ENCODE measurements around the gene AK8.

AK8 gene

DNA sequence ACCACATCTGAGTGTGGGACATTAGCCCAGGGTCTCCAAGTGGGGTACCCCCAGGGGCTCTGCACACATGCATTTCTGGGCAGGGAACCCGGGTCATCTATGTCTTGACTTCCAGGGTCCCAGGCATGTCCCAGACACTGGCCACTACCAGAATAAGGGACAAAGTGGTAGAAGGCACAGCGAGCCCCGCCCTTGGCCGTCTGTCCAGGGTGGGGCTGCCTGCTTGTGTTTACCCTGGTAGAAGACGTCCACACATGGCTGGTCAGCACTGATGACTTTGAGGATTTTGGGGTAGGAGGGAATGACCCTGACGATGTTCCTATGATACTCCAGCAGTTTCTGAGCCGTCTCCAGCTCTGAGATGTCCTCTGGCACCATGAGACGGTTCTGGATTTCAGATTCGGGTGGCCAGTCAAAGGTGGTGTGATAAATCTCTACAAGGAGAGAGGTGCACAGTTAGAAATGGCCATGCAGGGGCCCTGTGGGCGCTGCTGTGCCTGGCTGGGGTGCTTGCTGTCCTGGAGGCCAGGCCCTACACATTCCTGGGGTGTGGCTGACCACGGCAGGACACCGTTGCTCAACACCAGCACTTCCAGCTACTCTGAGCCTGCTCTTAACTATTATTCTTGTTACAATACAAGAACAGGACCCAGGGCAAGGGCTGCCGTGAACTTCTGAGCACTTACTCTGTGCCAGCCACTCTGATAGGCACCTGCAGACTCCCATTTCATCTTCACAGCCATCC is 51.3 kb downstream of the AK8 start:
- DNase-seq (ENCODE audit: low read depth in 2 of 2) = no peak

DNA sequence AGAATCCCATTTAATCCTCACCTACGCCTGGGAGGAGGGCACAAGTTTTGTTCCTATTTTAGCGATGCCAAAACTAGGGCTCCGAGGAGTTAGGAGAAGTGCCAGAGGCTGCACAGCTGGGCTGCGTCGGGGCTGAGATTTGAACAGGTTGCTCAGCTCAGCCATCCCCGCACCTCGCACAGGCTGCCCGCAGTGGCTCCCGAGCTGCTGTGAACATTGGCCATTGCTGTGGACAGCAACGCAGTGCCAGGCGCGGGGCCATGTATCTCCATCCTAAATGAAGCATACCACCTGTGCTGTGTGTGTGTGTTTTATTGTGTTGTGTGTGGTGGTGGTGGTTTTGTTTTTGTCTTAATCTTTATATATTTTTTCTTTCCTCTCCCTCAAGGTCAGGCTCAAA is 52.0 kb downstream of the AK8 start:
- no peak for DNase-seq (ENCODE audit: low read depth in 2 of 2)

DNA sequence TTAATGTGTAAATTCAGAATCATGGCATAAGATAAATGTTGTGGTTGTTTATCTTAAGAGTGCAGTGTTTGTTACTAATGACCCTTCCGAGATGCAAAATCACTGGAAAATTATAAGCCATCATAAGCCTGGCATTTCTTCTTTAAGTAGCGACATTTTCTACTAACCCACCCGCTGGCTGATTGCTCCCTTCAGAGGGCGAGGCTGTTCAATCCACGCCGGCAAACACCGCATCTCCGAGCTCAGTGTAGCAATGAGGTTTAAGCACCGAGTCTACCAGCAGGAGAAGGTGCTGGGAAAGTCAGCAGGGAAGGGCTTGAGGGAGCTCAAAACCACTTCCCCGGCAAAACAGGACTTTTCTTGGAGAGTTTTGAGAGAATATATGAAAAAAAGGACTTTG is 52.7 kb downstream of the AK8 start:
- no peak for DNase-seq (ENCODE audit: low read depth in 2 of 2)

DNA sequence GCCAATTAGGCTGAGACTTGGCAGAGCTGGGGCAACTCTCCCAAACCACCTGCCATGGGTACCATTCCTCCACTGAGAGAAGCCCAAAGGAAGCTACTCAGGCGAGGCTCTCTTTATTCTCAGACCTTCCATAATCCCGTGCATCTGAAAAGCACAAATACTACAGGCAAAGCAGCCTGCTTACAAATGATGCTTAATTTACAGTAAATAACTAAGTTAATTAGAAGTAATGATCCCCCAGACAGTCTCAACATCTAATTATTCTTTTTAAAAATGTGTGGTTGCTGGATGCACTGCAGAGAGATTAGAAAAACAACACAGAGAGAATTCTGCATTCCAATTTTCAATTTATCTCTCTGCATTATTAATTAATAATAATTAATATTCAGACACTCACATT is 53.1 kb downstream of the AK8 start:
- no peak for DNase-seq (ENCODE audit: low read depth in 2 of 2)

DNA sequence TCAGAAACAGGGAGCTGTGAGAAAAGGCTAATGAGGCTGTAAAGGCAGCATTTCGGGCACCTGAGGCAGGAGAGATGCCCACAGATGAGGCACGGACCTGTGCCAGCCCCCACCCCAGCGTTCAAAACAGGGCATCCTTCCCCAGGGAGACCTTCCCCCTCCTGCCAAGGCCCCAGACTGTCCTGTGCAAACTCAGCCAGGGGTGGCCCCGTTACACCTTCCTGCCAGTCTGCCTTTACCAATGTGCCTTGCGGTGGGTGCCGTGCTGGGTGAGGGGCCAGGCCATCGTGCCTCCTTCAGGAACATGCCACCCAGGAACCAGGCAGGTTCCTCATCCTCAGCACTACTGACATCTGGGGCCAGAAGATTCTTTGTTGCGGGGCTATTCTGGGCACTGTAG is 53.9 kb downstream of the AK8 start:
- no peak for DNase-seq (ENCODE audit: low read depth in 2 of 2)

DNA sequence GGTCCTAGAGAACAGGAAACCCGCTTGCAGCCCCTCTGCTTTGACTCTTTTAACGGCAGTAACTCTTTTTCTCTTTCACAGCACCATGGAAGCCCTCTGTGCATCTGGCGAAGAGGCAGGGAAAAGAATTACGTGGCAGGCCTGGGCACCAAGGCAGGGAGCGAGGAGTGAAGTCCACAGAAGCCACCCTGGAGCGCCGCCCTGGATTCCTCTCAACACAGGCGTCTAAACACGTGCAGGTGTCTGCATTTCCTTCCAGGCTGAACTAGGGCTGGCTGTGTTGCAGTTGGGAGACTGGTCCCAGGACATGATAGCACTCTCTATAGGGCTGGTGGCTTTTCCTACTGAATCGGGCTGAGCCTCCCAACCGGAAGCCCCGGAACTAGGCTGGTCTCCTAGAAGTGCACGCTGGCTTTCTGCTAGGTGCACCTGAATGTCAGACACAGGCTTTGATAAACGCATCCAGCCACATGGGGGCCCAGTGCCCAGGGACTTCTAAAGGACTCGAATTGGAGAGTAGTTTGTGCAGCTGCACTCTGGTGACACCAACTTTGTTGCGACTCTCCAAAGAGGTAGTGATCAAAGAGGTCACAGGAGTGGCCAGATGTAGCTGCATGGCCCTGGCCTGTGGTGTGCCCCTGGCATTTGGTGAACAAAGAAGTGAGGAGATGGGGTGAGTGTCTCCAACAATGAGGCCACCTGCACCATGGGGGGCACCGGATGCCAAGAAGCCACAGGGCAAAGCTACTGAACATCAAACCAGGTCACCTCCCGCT is 54.5 kb downstream of the AK8 start:
- no peak for DNase-seq (ENCODE audit: low read depth in 2 of 2)

DNA sequence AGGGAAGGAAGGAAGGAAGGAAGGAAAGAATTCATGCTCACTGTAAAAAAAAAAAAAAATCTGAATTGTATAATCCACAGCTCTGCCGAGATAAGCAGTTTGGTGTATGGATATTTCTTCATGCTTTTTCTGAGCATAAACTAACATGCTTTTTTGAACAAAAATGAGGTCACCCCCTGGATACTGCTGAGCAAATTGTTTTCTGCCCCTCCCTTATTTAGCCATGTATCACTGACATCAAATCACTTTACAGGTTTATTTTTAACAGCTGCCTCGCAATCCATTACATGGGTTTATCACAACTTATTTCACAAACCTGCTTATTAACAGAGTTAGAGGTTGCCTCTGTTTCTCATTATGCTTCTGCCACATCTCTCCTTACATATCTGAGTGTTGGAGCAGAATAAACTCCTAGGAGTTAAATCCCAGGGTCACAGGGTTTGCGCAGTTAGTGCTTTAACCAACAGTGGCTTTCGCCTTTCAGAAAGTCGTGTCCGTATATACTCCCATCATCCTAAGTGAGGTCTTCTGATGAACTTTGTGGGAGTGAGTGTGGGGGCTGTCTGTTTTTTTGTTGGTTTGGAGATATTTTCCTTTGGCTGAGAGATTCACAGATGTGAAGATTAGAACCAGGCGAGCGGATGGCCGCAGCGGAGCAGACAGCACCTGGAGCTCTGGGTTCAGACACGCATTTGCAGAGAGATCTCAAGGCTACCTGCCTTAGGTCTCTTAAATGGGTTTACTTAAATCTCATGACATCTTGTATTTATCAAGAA is 57.7 kb downstream of the AK8 start:
- no peak for DNase-seq (ENCODE audit: low read depth in 2 of 2)

DNA sequence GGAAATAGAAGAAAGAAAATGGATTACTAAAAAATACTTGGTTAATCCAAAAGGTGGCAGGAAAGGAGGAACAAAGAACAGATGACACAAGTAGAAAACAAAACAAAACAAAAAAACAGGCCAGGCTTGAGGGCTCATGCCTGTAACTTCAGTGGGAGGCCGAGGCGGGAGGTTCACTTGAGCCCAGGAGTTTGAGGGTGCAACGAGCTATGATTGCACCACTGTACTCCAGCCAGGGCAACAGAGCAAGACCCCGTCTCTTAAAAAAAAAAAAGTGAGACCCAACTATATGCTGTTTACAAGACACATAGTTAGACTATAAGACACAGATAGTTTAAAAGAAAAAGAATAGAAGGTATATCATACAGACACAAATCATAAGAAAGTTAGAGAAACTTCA is 59.5 kb downstream of the AK8 start:
- no peak for DNase-seq (ENCODE audit: low read depth in 2 of 2)

DNA sequence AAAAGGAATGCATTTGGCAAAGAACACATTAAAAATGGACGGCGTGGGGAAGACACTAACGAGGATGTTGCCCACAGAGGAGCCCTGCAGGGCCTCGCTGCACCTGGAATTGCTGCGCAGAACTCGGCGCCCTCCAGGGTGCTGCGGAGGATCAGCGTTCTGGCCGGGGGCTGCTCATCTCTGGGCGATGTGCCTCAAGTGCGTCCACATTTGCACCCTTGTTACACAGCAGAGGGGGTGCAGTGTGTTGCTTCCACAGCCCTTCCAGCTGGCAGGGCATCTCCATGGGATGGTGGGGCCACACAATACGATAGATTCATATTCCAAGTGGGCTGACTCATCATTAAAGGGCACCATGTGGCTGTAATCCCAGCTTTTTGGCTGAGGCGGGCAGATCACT is 63.1 kb downstream of the AK8 start:
- no peak for DNase-seq (ENCODE audit: low read depth in 2 of 2)

DNA sequence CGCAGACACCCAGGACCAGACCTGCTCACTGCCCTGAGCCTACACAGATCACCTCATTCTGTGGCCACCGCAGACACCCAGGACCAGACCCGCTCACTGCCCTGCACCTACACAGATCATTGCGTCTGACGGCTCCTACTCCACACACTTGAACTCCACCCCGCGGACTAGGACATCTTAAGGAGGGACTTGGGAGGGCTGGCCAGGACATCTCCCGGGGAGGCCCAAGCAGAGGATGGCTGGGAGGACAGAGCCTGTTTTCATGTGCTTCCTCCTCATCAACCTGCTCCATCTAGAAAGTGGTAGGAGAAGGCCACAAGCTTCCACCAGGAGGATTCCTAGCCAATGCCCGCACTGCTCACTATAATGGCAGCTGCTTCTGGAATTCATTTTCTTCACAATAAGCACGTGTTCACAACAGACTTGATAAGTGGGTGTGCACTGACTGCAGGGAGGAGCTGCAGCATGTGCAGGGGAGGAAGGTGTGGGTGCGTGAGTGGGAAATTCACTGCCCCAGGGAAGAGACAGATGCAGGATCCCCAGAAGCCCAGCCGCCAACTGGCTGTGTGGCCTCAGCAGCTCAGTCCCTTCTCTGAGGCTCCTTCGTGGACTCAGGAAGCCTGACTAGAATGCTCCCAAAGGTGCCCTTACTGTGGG is 64.8 kb downstream of the AK8 start:
- DNase-seq (ENCODE audit: low read depth in 2 of 2) = no peak

DNA sequence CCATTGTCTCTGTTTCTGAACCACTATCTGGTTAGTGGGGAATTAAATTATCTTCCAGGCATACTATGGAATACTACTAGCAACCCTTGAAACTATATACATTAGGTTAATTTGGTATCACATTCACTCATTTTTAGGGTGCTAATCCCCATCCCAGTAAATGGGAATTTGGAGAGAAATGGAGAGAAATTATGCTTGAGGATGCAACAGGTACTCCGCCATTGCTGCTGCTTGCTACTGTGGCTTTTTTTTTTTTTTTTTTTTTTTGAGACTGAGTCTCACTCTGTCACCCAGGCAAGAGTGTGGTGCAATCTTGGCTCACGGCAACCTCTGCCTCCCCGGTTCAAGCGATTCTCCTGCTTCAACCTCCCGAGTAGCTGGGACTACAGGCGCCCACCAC is 66.1 kb downstream of the AK8 start:
- DNase-seq (ENCODE audit: low read depth in 2 of 2) = no peak

DNA sequence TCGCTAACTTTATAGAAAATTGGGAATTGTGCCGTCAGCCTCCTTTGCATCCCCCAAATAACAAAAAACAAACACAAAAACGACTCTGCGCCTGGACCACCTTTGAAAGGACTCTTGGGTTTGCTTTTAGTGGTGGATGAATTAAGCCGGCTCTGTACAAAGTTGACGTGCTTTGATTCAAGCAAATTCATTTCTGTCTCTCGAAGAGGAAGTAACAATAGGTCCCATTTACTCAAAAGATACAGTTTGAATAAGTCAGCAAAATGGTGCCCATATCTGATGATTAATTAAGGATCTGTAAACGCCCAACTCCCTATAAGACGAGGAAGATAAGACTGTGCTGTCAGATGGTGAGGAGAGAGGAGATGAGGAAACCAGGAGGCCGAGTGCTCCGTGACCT is 67.8 kb downstream of the AK8 start:
- no peak for DNase-seq (ENCODE audit: low read depth in 2 of 2)

DNA sequence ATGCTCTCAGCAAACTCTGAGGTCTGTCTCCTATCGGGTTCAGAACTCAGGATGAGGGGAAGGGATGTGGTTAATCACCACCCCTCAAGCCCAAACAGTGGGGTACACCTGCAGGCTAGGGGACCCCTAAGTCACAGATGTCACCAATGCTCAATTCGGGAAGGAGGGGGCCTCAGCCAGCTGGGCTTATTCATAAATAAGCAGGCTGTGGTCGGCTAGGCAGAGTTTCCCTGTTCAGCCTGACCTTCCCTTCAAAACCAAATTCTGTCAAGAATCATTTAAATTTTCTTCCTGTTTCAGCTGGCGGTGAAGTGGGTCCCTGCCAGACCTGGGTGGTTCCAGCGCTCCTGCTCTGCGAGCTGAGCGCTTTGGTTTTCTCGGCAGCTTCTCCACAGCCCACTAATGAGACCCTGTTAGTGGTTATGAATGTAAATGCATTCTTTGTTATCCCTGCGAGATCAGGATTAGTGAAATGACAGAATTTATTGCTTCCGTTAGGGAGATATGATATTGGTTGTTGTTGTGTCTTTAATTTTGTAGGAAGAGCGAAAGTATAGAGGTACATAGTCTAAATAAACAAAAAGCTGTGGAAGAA is 68.3 kb downstream of the AK8 start:
- no peak for DNase-seq (ENCODE audit: low read depth in 2 of 2)

DNA sequence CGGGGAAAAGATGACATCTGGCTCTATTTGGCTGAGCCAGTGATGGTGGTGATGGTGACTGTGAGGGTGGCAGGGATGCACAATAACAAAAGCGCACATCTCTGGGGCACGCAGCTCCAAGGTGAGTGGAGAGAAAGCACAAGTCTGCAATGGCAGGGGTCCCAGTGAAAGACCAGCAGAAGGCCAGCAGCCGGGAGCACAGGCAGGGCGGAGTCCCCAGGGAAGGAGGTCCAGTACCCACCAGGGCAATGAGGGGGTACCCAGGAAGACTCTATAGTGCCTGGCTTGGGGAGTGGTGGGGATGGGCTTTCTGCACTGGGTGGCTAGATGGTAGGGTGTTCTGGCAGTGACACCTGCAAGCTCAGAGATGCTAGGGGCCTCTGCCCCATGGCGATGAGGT is 69.4 kb downstream of the AK8 start:
- no peak for DNase-seq (ENCODE audit: low read depth in 2 of 2)

DNA sequence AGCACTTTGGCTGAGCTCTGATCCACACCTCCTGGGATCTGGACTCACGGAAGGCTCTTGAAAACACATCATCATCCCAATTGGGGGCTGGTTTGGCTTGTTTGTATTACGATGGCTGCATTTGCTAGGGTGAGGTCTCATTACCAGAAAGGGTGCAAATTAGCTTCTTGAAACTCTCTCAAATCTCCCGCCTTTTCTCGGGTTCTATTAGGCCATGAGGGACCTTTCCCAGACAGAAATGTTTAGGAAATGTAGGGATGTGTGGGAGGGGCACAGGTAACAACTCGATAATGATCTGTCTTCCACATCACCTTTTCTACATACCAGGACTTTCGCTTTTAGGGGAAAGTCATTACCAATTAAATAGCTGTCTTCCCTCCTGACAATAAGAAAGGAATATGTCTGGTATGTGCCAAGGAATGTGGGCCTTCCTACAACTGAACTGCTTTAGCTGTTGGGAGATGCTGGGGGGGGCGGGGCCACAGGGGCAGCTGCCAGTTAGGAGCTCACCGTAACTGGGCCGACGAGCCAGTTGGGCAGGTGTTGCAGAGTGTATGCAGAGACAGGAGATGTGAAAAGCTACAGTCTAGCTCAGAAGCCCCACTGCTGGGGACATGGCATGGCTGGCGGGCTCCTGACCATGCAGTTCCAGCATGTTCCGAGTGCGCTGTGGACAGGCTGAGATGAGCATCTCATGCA is 71.2 kb downstream of the AK8 start:
- no peak for DNase-seq (ENCODE audit: low read depth in 2 of 2)

DNA sequence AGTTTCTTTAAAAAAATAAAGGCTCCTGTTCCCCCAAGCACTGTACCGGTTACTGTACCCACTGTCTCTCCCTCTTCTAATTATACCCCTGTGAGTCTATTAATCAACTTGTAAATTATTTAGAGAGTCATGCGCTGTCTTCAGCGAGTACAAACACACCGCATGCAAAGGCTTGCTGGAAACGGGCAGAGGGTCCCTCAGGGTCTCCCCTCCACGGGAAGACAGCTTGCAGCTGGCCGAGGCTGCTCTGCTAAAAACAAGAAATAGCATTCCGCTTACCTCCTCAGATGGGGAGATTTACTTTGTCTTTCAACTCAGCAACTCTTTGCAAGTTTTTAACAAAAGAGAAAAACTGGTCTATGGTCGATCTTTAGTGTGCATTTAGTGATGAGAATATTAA is 71.8 kb downstream of the AK8 start:
- DNase-seq (ENCODE audit: low read depth in 2 of 2) = no peak

DNA sequence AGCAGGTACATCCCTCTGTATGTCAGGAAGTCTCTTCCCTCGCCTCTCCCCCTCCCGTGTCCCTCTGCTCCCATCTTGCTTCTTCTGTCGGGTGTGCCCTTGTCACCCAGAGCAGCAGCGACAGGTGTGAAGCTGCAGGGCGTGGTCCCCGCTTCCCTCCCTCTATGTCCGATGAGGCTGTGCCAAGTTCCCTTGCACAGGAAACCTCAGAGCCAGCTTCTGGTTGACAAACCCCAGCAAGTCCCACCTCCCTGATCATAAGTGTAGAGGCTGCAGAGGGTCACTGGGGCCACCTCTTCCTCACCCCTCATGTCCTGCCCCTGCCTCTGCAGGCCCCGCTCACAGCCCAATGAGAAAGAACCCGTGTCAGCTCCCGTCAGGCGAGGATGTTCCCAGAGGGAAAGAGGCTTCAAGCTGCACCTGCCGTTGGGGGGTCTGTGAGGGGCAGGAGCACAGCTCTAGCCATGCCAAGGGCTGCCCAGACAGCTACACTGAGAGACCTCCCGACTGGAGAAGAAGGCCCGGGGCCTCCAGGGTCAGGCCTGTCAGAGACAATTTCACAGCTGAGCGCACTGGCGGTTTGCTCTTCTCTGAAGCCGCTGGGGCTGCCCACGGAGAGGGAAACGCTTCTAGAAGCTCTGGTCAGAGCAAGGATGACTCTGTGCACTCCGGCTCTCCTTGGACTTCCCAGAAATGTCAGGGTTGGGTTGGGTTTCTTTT is 73.3 kb downstream of the AK8 start:
- DNase-seq (ENCODE audit: low read depth in 2 of 2) = no peak

DNA sequence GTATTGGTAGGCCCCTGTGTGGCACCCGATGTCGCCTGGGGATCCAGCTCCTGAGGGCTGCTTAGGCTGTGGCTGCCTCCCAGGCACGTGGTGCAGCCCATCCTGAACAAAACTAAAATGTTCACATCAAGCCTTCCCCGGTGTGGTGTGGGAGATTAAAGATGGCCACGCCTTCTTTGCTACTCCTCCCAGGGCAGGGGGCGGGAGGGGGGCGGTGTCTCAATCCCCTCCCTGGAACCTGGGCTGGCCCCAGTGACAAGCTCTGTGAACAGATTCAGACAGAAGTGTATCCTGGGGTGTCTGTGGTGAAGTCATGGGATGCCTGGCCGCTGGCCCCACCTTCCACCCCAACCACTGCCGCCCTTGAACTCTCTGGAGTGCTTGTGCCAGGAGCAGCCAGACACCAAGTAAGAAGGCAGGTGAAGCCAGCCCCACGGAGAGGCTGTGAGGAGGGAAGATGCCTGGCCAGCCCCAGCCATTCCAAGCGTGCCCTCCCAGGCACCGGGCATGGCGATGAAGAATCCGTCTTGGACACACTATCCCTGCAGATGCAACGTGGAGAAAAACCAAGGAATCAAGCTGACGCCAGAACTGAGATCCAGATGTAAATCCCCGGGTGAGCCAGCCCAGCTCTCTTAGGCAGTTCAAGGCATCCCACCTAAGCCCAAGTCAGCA is 75.8 kb downstream of the AK8 start:
- no peak for DNase-seq (ENCODE audit: low read depth in 2 of 2)

DNA sequence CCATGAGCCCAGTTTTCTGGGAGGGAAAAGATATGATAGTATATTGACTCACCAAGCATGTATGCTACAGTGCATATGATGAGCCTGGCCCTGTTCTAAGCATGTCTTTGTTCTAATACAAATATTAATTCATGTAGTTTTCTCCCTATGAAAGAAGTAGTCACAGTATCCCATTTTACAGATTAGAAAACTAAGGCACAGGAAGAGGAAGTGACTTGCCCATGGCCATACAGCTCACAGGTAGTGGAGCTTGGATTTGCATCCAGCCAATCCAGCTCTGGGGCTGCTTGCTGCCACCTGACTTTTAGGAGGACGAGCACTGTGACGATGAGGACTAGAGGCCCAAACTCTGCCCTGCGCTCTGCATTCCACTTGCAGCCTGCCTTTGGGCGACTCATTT is 76.4 kb downstream of the AK8 start:
- DNase-seq (ENCODE audit: low read depth in 2 of 2) = no peak

DNA sequence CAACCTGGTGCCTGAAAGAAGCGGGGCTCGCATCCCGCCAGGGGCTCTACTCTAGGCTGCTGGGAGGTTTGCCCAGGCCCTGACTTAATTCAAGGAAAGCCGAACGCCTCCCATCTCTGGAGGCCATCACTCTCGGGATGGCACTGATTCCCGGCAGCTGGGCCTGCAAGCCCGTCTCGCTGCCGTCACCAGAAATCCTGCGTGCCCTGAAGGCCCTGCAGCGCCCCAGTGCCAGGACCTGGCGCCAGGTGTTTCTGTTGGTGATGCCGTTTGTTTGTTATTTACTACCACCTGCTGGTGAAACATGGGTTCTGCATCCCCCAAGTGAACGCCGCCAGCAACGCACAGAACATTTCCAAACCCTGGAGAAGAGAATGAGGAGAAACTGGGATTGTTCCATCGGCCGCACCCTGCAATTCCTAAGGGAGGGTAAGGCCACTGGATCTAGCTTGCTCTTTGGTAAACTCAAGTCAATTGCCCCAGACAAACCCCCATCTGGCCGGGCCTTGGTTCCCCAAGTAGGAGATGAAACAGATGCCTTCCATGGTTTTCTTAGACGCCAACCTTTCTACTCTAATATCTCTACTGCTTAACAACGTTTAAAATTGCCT is 77.9 kb downstream of the AK8 start:
- peak; percentile 4 to 5 for DNase-seq (ENCODE audit: low read depth in 2 of 2)

All from fibroblast of skin of left biceps (primary cell).